Endodermal cell (in vitro differentiated cells): Measurements from ENCODE around the gene STK4. TPM values are rescaled to one million over a fixed set of nuclear protein-coding genes. Genes with fewer than 3 reads are reported as not detected.

Experiments
- DNase-seq: peaks from one replicate; pipeline ENCODE4 v3.0.0-alpha.2; 2017
- H3K27ac ChIP-seq: 2 replicates; pipeline ENCODE4 v1.5.1; 2013; ENCODE audit warnings: mild to moderate bottlenecking, low read depth, low read length, moderate library complexity
- H3K27me3 ChIP-seq: 2 replicates; pipeline ENCODE4 v1.6.1; 2013; ENCODE audit warnings: mild to moderate bottlenecking, low read length, moderate library complexity; ENCODE audit not compliant: insufficient read depth, control insufficient read depth, poor library complexity, severe bottlenecking
- H3K36me3 ChIP-seq: 2 replicates; pipeline ENCODE4 v1.7.0; 2013; ENCODE audit warnings: mild to moderate bottlenecking, low read length, moderate library complexity; ENCODE audit not compliant: control insufficient read depth, insufficient read depth
- H3K4me1 ChIP-seq: one replicate; pipeline ENCODE4 v1.7.0; 2013; ENCODE audit warnings: low read length; ENCODE audit not compliant: control insufficient read depth, insufficient read depth
- H3K4me3 ChIP-seq: 2 replicates; pipeline ENCODE4 v1.5.1; 2013; ENCODE audit warnings: mild to moderate bottlenecking, low read length, moderate library complexity
- H3K9ac ChIP-seq: 2 replicates; pipeline ENCODE4 v1.6.1; 2013; ENCODE audit warnings: mild to moderate bottlenecking, low read length, moderate library complexity; ENCODE audit not compliant: poor library complexity, severe bottlenecking; ENCODE audit errors: extremely low read depth
- H3K9me3 ChIP-seq: 2 replicates; pipeline ENCODE4 v1.6.1; 2013; ENCODE audit warnings: mild to moderate bottlenecking, low read length, moderate library complexity; ENCODE audit not compliant: control insufficient read depth
- H3K27ac Mint-ChIP-seq: 2 replicates; pipeline ENCODE4 v1.8.0; 2020; ENCODE audit warnings: mixed read lengths
- H3K27me3 Mint-ChIP-seq: 2 replicates; pipeline ENCODE4 v1.8.0; 2021; ENCODE audit warnings: mild to moderate bottlenecking, mixed read lengths; ENCODE audit not compliant: insufficient read depth
- H3K36me3 Mint-ChIP-seq: 2 replicates; pipeline ENCODE4 v1.8.0; 2020; ENCODE audit warnings: low read depth, mixed read lengths
- H3K4me1 Mint-ChIP-seq: 2 replicates; pipeline ENCODE4 v1.8.0; 2020; ENCODE audit warnings: mixed read lengths
- H3K4me3 Mint-ChIP-seq: 2 replicates; pipeline ENCODE4 v1.8.0; 2020; ENCODE audit warnings: mild to moderate bottlenecking, moderate library complexity, mixed read lengths
- H3K9me3 Mint-ChIP-seq: 2 replicates; pipeline ENCODE4 v1.8.0; 2020; ENCODE audit warnings: mild to moderate bottlenecking, mixed read lengths
- CTCF ChIP-seq: fragments of 200-600 bp; sonication (generic); conservative IDR thresholded peaks from 2 replicates; pipeline ENCODE4 v1.5.0; 2021; ENCODE audit warnings: antibody characterized with exemption, mild to moderate bottlenecking
- WGBS, 2 experiments: methylation state at CpG; one replicate each; pipeline versions ENCODE4 v1.1.5 to v1.1.7; 2013; ENCODE audit warnings: missing lambda C conversion rate in 2 of 2, mixed read lengths in 1 of 2; ENCODE audit not compliant: insufficient coverage in 1 of 2, insufficient read length in 1 of 2; 5-methylcytosine and 5-hydroxymethylcytosine counted together
- total RNA-seq, 2 donors: library from RNA; stranded (reverse); fragmentation: NEBNext Ultra II Directional in 1 of 2; extraction: Animal tissue kit (Norgen Biotek cat#: 25700) in 1 of 2; gene quantifications; 2 replicates in 1 of 2; 3 replicates in 1 of 2; pipeline ENCODE4 v1.2.1, GENCODE V29; 2021

The STK4 gene
- total RNA-seq, 2 donors from 2014 or later: 29.2 to 33.1 TPM

GRCh38 chr20:45047581-45048119 is 81.3 kb downstream of the STK4 start:
- Histone ChIP-seq H3K4me3 (no peak overlapping the region), H3K27me3 (no peaks in the 10 kb centered on the region), H3K27ac (no peak overlapping the region), H3K9me3 (no peaks in the 10 kb centered on the region), H3K4me1 (no peaks in the 10 kb centered on the region), H3K36me3 (peaks cover 3% of the 10 kb centered on the region), H3K9ac (no peak overlapping the region)
- Mint-ChIP-seq H3K4me1 (peaks cover 24% of the 10 kb centered on the region), H3K4me3 (no peak overlapping the region), H3K36me3 (peaks cover 5% of the 10 kb centered on the region), H3K27ac (no peak overlapping the region), H3K9me3 (peaks cover 3% of the 10 kb centered on the region), H3K27me3 (no peaks in the 10 kb centered on the region)
- 93 to 100% methylated on average over 1 to 2 of the region's 2 CpGs for WGBS, 2 experiments
- DNase-seq: no peak
- no peak for TF ChIP-seq CTCF

- H3K36me3 Mint-ChIP-seq: peaks cover 2% of the 10 kb centered on the region
- DNase-seq: no peak
- Histone ChIP-seq H3K4me1 (peaks cover 7% of the 10 kb centered on the region), H3K9ac (no peak overlapping the region), H3K27ac (peak overlapping the region; percentile 71), H3K36me3 (peaks cover 3% of the 10 kb centered on the region), H3K4me3 (no peak overlapping the region), H3K9me3 (no peaks in the 10 kb centered on the region), H3K27me3 (no peaks in the 10 kb centered on the region)
- H3K27me3 Mint-ChIP-seq: no peaks in the 10 kb centered on the region
- WGBS, 2 experiments: 90 to 97% methylated on average over 3 of the region's 3 CpGs
- no peaks in the 10 kb centered on the region for H3K9me3 Mint-ChIP-seq
- H3K27ac Mint-ChIP-seq: no peak overlapping the region
- peaks cover 37% of the 10 kb centered on the region for H3K4me1 Mint-ChIP-seq
- TF ChIP-seq CTCF: no peak
- no peak overlapping the region for H3K4me3 Mint-ChIP-seq
Observed at GRCh38 chr20:45049438-45049837, 83.1 kb downstream of the STK4 start.

GRCh38 chr20:45049904-45050471 is 83.7 kb downstream of the STK4 start:
- Histone ChIP-seq H3K27me3 (no peaks in the 10 kb centered on the region), H3K9me3 (no peaks in the 10 kb centered on the region), H3K4me1 (peaks cover 7% of the 10 kb centered on the region), H3K9ac (no peak overlapping the region), H3K36me3 (peaks cover 3% of the 10 kb centered on the region), H3K4me3 (no peak overlapping the region), H3K27ac (peak overlapping the region; percentile 71)
- H3K4me1 Mint-ChIP-seq: peaks cover 37% of the 10 kb centered on the region
- H3K36me3 Mint-ChIP-seq: peaks cover 5% of the 10 kb centered on the region
- TF ChIP-seq CTCF: no peak
- no peak for DNase-seq
- no peak overlapping the region for H3K4me3 Mint-ChIP-seq
- no peaks in the 10 kb centered on the region for H3K27me3 Mint-ChIP-seq
- no peaks in the 10 kb centered on the region for H3K9me3 Mint-ChIP-seq
- H3K27ac Mint-ChIP-seq: peak overlapping the region; percentile 50
- WGBS, 2 experiments: 73 to 79% methylated on average over 4 to 5 of the region's 5 CpGs
